Measurements from ENCODE around the gene CADM4. TPM values are rescaled to one million over a fixed set of nuclear protein-coding genes. Genes with fewer than 3 reads are reported as not detected.

CADM4 gene
- total RNA-seq, 3 donors from 2014 or later: 1.2 to 26.2 (median 3.4) TPM

GRCh38 chr19:43660301-43660970, 20.8 kb upstream of the CADM4 start:
- peaks cover 4% of the 10 kb centered on the region for H3K9me3 ChIP-seq
- DNase-seq (no peak), ATAC-seq (no peak)
- intact Hi-C loops (cut with DNase I, micrococcal nuclease): no loop called here
- H3K4me1 ChIP-seq (ENCODE audit: low read depth): no peaks in the 10 kb centered on the region
- H3K36me3 ChIP-seq (ENCODE audit: low read depth): peaks cover 3% of the 10 kb centered on the region
- no peak for TF ChIP-seq CTCF (IDR thresholded peaks at IDR 0.05)
- no peak overlapping the region for H3K4me3 ChIP-seq

- intact Hi-C loops (cut with DNase I, micrococcal nuclease): loop anchor here in 1 of 2 donors (10.0 kb wide), 1 partner anchor 124 kb away; the partner anchor contains the start of gene ZNF575
- Histone ChIP-seq H3K4me1 (ENCODE audit: low read depth) (no peaks in the 10 kb centered on the region), H3K9me3 (peaks cover 4% of the 10 kb centered on the region), H3K36me3 (ENCODE audit: low read depth) (peaks cover 8% of the 10 kb centered on the region), H3K4me3 (no peak overlapping the region)
- TF ChIP-seq CTCF (IDR thresholded peaks at IDR 0.05): no peak
- DNase-seq (no peak), ATAC-seq (no peak)
Observed at GRCh38 chr19:43658494-43658893, 18.8 kb upstream of the CADM4 start.

GRCh38 chr19:43658001-43658400, 18.4 kb upstream of the CADM4 start:
- TF ChIP-seq CTCF (IDR thresholded peaks at IDR 0.05): no peak
- Histone ChIP-seq H3K4me3 (no peak overlapping the region), H3K36me3 (ENCODE audit: low read depth) (peaks cover 8% of the 10 kb centered on the region), H3K4me1 (ENCODE audit: low read depth) (no peaks in the 10 kb centered on the region), H3K9me3 (peaks cover 4% of the 10 kb centered on the region)
- no peak for DNase-seq
- ATAC-seq: no peak
- intact Hi-C loops (cut with DNase I, micrococcal nuclease): loop anchor here in 1 of 2 donors (10.0 kb wide), 1 partner anchor 123 kb away; the partner anchor contains the start of gene ZNF575

- TF ChIP-seq CTCF (IDR thresholded peaks at IDR 0.05): no peak
- peaks cover 8% of the 10 kb centered on the region for H3K36me3 ChIP-seq (ENCODE audit: low read depth)
- H3K9me3 ChIP-seq: peaks cover 4% of the 10 kb centered on the region
- intact Hi-C loops (cut with DNase I, micrococcal nuclease): loop anchor here in 1 of 2 donors (10.0 kb wide), 1 partner anchor 122 kb away; the partner anchor contains the start of gene ZNF575
- no peak for DNase-seq
- H3K4me1 ChIP-seq (ENCODE audit: low read depth): no peaks in the 10 kb centered on the region
- no peak for ATAC-seq
- H3K4me3 ChIP-seq: no peak overlapping the region
Observed at GRCh38 chr19:43656436-43656835, 16.8 kb upstream of the CADM4 start.

- intact Hi-C loops (cut with DNase I, micrococcal nuclease): loop anchor here in 1 of 2 donors (10.0 kb wide), 1 partner anchor 118 kb away; the partner anchor contains the start of gene ZNF575
- no peak overlapping the region for H3K4me3 ChIP-seq
- ATAC-seq (no peak), DNase-seq (no peak)
- H3K36me3 ChIP-seq (ENCODE audit: low read depth): peaks cover 6% of the 10 kb centered on the region
- no peak for TF ChIP-seq CTCF (IDR thresholded peaks at IDR 0.05)
- no peaks in the 10 kb centered on the region for H3K4me1 ChIP-seq (ENCODE audit: low read depth)
- H3K9me3 ChIP-seq: no peaks in the 10 kb centered on the region
Observed at GRCh38 chr19:43652546-43652874, 12.9 kb upstream of the CADM4 start.

Measured in mucosa of descending colon (tissue), 3 donors.